Activated CD8-positive, alpha-beta memory T cell treated with anti-CD3 and anti-CD28 coated beads, Interleukin-2, amount 50 U/mL, for 48 hours (primary cell): Measurements from ENCODE around the gene YBX2.

Source experiments
- DNase-seq: peaks from one replicate; pipeline ENCODE4 v3.0.0-alpha.2; 2020

Gene YBX2

DNA sequence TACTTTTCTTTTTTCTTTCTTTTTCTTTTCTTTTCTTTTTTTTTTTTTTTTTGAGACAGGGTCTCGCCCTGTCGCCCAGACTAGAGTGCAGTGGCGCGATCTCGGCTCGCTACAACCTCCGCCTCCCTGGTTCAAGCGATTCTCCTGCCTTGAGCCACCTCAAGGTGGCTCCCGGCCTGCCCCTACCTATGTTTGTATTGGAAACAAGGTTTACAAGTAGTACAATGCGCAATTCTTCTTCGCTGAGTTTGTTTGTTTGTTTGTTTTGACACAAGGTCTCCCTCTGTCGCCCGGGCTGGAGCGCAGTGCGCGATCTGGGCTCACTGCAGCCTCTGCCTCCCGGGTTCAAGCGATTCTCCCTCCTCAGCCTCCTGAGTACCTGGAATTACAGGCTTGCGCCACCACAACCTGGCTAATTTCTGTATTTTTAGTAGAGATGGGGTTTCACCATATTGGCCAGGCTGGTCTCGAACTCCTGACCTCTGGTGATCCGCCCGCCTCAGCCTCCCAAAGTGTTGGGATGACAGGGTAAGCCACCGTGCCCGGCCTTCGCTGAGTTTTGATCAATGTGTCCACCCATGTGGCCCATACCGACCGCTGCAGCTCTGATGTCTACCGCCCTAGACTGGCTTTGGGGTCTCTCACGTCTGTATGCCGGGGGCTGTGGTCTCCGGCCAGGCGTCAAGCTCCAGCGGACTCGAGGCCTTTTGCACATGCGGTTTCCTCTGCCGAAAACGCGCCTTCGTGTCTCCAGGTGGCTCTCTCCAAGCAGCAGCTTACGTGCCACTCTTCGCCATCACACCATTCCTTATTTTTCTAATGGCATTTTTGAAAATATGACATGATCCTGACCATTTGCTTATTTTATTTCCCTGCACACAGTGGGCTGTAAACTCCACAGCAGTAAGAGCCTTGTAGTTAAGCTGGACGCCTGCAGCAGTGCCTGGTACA is 1.1 kb upstream of the YBX2 start:
- no peak for DNase-seq

DNA sequence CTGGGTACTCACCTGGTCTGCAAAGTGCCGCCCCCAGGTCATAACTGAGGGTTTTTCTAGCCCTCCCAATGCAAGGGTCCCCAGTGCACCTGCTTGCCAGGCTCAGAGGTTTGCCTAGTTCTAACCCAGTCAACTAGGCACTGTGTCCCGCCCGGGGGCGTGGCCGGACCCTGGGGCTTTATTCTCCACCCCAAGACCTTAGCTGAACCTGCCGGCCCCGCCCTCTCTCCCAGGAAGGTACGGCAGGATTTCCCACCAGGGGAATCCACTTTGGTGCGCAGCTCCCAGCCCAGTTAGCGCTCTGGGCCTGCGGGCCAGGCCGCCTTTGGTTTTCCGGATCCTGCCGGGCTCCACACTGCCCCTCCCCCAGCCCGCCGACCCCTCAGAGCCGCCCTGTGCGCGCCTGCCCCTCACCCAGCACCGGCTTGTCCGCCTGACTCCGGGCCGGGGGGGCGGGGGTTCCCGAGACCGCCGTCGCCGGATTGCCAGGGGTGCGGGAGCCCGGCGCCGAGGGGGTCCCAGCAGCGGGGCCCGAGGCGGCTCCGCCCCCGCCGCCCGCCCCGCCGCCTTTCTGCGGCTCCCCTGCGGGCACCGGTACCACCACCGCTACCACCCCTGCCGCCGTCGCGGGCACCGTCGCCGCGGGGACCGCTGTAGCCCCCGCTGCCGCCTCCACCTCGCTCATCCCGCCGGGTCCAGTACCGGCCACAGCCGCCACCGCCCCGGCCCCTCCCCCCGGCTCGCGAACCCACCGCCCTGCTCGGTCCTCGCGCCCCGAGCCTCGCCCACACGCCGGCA is 424 bp downstream of the YBX2 start:
- no peak for DNase-seq

DNA sequence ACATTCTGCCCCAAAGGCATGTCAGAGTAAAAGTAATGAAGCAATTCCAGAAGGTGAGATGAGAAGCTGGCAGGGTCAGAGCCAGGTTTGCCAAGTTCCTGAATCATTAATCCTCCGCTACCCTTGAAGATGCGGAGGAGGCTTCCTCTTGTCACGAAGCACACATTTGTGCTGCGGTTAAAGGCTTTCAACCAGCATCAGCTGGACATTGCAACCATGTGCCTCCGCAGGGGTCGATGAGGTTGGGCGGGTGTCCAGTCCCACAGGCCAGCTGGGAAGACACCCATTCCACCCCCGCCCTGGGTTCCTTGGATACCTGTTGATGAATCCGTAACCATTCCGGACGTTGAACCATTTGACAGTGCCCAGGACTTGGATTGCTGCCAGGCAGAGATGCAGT is 1.3 kb downstream of the YBX2 start:
- no peak for DNase-seq

DNA sequence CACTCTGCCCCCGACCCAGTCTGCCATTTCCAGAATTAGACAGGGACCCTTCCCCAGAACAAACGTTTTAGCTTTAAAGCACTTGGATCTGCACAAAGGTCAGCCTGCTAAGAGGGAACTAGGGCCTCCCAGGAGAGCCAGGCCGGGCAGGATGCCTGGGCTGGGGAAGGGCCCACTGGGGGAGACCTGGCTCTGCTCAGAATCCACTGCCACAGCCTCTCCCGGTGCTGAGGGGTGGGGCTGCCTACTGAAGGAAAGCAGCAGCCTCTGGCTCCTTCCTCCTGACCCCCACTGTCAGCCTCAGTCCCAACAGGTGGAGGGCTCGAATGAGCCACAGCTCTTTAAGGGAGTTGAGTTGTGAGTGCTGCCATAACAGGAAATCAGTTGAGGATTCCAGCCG is 1.7 kb downstream of the YBX2 start:
- no peak for DNase-seq

DNA sequence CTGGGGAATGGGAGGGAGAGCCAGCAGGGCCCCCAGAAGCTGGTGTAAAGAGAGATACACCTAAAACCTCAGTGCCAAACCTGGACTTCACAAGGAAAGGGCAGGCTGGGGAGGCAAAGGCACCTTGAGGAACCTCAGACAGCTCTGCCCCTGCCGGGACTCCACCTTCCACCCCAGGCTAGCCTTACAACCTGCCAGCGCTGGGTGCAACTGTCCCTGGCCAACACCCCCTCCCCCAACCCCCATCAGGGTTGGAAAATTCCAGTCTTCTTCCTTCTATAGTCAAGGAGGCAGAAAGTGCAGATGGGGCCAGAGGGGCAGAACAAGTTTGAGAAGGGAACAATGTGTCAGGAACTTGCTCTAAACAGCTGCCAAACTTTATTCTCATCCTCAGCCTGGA is 2.2 kb downstream of the YBX2 start:
- DNase-seq: no peak

DNA sequence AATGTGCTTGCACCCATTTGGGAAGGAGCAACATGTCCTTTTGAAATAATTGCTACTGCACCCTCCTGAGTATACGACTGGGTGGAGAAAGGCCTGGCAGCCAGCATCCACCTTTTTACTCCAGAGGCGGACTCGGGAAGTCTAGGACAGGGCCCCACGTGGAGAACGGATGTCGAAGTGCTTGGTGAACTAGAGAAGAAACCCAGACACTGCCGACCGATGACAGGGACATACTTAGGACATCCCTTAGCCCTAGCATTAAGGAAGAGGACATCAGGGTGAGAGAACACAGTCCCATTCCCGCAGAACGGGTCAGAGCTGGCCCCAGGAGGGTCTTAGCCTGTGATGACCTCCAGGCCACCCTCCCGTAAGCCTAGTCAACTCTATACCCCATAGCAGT is 3.8 kb downstream of the YBX2 start:
- no peak for DNase-seq

DNA sequence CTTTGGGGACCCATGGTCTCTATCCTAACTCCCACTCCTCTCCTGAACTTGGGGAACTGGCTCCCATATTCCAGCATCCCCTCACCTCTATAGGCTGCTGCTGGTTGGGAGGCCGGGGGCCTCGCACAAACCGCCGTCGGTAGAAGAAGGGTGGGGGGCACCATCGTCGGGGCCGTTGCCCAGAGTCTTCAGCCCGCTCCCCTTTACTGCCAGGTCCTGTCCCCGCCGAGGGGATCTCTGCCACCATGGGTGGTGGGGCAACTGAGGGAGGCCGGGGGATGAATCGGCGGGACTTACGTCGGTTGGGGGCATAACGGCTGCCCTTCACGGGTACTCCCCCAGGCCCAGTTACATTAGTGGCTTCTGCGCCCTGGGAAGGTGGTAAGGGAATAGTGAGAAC is 4.3 kb downstream of the YBX2 start:
- DNase-seq: no peak

DNA sequence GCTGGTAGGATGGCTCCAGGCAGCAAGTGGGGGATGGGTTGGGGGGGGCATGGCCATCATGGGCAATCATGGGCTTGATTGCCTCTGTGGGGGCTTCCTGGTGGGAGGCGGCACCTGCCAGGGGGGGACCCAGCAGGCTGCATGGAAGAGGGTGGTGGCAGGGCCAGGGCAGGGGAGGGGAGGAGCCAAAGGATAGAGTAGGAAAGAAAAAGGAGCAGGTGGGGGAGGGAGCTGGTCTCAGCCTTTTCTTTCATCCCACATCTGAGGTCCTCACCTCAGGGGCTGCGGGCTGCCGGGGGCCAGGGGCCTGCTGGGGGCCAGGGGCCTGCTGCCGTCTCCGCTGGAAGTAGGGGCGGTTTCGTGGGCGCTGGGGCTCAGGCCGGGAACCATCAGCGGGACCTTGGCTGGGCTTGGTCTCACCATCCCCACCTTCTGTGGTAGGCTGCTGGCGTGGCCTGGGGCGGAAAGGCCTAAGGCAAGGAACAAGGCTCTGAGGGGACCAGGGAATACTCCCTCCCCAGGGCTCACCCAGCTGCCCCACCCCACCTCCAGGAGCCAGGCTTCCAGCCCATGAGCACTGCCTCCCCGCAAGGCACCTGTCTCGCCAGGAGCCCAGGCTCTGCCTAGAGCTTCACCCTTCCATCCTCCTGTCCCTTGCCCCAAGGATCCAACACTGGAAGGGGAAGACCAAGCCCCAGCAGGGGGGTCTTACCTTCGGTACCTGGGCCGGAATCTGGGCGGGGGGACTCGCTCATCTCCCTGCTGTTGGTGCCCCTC is 5.0 kb downstream of the YBX2 start:
- DNase-seq: no peak

DNA sequence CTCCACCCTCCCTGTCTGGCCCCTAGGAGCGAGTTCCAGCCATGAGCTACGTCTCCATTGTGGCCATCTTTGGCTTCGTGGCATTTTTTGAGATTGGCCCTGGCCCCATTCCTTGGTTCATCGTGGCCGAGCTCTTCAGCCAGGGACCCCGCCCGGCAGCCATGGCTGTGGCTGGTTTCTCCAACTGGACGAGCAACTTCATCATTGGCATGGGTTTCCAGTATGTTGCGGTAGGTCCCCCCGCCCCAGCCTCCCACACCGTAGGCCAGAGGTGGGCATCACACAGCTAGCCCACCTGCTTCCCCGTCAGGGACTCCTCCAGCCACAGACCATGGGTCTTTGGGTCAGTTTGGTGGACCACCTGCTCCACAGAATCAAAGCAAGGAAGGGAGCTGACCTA is 8.8 kb downstream of the YBX2 start:
- DNase-seq: no peak

DNA sequence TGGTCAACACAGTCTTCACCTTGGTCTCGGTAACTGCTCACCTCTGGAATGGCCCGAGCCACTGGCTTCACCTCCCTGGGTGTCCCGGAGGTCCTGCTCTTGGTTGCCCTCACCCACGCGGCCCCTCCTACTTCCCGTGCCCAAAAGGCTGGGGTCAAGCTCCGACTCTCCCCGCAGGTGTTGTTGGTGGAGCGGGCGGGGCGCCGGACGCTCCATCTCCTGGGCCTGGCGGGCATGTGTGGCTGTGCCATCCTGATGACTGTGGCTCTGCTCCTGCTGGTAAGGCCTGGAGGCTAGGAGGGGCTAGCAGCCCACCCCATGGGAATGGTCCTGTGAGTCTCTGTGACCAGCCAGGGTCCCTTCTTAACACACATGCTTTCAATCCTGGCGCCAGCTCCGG is 9.5 kb downstream of the YBX2 start:
- DNase-seq: no peak

DNA sequence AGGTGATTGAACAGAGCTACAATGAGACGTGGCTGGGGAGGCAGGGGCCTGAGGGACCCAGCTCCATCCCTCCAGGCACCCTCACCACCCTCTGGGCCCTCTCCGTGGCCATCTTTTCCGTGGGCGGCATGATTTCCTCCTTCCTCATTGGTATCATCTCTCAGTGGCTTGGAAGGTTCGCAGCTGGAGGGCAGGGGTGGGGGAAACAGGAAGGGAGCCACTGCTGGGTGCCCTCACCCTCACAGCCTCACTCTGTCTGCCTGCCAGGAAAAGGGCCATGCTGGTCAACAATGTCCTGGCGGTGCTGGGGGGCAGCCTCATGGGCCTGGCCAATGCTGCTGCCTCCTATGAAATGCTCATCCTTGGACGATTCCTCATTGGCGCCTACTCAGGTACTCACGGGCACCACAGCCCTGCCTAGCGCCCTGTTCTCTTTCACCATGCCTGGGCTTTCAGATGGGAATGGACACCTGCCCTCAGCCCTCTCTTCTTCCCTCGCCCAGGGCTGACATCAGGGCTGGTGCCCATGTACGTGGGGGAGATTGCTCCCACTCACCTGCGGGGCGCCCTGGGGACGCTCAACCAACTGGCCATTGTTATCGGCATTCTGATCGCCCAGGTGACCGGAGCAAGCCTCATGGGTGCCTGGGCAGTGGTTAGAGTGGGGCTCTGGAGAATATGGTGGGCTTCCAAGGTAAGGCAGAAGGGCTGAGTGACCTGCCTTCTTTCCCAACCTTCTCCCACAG is 10.8 kb downstream of the YBX2 start:
- no peak for DNase-seq

DNA sequence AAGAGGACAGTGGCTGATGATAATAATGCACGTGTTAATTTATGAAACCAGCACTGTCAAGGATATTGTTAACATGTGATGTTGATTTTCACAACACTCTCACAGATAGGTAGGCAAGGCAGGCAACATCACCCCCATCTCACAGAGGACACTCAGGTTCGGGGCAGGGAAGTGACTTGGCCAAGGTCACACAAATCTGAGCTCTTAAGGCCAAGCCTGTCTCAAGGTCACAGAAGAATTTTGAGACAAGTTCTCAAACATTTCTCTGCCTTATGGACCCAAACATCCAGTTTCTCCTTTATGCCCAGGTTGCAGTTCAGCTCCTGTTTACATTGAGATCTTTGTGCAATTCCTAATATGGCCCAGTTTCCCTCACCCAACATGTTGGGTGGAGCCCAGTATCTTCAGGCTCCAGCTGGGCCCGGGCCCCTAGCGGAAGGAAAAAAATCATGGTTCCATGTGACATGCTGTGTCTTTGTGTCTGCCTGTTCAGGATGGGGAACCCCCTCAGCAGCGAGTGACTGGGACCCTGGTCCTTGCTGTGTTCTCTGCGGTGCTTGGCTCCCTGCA is 11.6 kb downstream of the YBX2 start:
- DNase-seq: no peak

DNA sequence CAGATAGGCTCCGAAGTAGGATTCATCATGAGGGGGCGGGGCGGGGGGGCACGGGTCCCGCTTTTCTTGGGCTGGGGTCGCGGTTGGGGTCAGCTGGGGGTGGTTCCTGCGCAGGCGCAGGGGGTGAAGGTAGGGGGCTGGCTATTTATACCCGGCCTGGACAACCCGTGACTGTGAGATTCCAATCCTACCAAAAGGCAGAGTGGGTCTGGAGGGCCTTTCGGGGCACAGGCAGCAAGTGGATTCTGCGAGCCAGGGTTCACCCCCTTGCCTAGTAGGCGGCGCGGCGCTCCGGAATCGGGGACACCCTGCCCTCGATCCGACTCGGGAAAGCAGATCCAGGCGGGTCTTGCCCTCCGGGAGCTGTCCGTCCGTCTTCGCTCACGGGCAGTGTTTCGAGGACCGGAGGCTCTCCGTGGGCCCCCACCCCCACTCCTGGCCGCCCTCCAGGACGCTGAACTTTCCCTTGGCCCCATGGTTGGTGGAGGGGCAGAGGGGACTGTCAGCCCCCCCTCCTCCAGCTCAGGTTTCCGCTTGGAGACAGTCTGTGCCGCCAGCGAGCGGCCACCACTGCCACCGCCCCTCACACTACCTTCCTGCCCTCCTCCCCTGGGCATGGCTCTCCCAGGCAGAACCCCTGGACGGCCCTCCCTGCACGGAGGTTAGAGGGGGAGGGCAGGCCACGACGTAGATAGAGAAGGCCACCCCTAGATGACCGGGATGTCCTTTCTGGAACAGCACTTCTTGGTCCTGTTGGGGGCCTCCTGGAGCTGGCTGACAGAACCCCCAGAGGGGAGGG is 12.3 kb downstream of the YBX2 start:
- DNase-seq: peak; percentile 59

DNA sequence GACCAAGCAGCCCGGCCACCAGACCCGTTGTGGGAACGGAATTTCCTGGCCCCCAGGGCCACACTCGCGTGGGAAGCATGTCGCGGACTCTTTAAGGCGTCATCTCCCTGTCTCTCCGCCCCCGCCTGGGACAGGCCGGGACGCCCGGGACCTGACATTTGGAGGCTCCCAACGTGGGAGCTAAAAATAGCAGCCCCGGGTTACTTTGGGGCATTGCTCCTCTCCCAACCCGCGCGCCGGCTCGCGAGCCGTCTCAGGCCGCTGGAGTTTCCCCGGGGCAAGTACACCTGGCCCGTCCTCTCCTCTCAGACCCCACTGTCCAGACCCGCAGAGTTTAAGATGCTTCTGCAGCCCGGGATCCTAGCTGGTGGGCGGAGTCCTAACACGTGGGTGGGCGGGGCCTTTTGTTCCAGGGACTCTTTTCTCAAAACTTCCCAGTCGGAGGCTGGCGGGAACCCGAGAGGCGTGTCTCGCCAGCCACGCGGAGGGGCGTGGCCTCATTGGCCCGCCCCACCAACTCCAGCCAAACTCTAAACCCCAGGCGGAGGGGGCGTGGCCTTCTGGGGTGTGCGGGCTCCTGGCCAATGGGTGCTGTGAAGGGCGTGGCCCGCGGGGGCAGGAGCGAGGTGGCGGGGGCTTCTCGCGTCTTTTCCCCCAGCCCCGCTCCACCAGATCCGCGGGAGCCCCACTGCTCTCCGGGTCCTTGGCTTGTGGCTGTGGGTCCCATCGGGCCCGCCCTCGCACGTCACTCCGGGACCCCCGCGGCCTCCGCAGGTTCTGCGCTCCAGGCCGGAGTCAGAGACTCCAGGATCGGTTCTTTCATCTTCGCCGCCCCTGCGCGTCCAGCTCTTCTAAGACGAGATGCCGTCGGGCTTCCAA is 13.1 kb downstream of the YBX2 start, which contains the start of gene SLC2A4:
SLC2A4 (plus strand) TSS at position 645 of the 879 bp plus-strand sequence; CDS start at position 862, 217 bp downstream.
- peak; percentile 96 for DNase-seq

DNA sequence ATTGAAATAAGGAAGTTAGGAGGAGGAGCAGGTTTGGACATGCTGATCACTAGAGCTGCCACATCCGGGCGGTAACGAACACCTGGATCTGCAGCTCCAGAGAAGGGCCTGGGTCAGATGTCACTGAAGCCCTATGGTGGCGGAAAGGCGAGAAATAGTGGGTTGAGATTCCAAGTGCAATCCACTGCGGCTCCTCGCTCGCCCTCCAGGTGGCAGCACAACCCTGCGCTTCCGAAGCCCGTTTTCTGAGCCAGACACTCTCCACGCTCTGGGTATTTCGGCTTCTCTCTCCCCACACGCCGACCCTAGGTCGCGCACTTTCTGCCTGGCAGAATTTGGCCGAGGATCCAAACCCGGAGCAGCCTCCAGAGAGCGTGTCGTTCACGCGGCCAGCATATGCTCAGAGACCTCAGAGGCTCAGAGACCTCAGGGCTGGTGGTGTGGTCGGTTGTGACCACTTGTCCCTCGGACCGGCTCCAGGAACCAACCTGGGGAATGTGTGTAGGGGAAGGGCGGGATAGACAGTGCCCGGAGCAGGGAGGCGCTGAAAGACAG is 13.8 kb downstream of the YBX2 start:
- peak; percentile 93 for DNase-seq

DNA sequence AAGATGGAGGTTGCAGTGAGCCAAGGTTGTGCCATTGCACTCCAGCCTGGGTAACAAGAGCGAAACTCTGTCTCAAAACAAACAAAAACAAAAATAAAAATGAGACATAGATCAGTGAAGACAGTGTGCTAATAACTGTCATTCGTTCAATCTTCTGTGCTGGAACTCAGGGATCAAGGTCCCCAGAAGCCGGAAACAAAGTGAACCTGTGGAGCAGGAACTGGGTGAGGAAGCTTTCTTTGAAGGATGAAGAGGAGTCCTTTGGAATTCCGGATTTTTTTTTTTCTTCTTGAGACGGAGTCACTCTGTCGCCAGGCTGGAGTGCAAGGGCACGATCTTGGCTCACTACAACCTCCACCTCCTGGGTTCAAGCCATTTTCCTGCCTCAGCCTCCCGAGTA is 15.0 kb downstream of the YBX2 start:
- no peak for DNase-seq

DNA sequence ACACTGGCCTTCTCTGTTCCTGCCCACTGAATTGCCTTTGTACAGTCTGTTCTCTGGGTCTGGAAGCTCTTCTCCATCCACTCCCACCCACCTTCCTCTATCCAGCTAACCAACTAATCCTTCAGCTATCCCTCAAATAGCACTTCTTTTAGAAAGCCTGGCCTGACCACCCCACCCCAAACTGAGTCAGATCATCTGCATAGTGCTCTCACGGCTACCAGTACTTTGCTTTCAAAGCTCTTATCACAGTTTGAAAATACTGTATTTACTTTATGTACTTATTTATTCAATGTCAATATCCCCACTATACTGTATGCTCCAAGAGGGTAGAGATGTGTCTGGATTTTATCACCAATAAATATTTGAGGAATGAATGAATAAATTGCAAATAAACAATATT is 27.7 kb downstream of the YBX2 start:
- no peak for DNase-seq

DNA sequence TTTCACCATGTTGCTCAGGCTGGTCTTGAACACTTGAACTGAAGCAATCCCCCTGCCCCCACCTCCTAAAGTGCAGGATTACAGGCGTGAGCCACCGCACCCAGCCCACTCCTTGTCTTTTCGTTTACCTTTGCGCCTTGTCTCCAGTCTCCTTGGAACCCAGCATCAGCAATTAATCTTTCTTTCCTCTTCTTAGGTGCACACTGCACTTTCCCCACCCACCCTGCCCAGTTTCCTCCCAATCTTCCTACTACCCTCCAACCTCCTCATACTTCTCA is 30.7 kb downstream of the YBX2 start:
- no peak for DNase-seq

DNA sequence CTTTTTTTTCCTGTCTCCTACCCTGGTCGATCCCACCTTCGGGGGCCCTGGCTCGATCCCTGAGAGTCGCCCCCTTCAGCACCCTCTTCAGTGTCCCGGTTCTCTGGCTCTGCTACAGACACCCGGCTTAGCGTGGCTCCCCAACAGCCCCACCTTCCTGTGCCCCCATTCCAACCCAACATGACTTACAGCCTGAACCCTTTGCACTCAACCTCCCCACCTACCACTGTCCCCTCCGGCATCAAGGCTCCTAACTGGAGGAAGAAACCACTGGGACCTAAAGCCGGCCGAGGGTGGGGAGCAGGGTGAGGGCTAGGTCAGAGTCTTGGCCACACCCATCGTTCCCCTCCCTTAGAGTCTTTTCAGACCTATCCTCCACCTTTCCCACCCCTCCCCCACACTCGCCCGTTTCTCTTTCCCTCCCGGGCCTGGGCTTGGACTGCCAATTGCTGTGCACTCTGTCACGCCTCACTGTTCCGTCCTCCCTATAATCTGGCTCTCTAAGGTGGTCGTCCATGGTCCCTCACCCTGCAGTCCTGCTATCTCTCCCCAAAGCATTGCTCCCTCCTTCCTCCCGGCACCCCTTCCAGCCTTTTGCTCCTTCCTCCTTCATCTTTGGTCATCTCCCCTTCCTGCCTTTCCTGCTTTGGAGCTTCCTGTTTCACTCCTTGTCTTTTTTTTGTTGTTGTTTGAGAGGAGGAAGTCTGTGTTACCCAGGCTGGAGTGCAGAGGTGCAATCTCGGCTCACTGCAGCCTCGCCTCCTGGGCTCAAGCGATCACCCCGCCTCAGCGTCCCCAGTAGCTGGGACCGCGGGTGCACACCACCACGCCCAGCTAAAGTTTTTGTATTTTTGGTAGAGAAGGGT is 31.3 kb downstream of the YBX2 start:
- DNase-seq: no peak
